Type B pancreatic cell (in vitro differentiated cells): Measurements from ENCODE around the gene DCDC1. TPM values are rescaled to one million over a fixed set of nuclear protein-coding genes. Genes with fewer than 3 reads are reported as not detected.

ENCODE experiments used
- DNase-seq: peaks from one replicate; pipeline ENCODE4 v3.0.0; 2021; ENCODE audit warnings: mixed read lengths; ENCODE audit not compliant: unreplicated experiment; ENCODE audit errors: extremely low spot score
- H3K27ac Mint-ChIP-seq: 2 replicates; pipeline ENCODE4 v1.8.0; 2021; ENCODE audit warnings: mild to moderate bottlenecking, mixed read lengths
- H3K27me3 Mint-ChIP-seq: 2 replicates; pipeline ENCODE4 v1.8.0; 2021; ENCODE audit warnings: mixed read lengths
- H3K36me3 Mint-ChIP-seq: 2 replicates; pipeline ENCODE4 v1.8.0; 2021; ENCODE audit warnings: mixed read lengths
- H3K4me1 Mint-ChIP-seq: one replicate; pipeline ENCODE4 v1.8.0; 2021; ENCODE audit warnings: mixed read lengths; ENCODE audit not compliant: unreplicated experiment
- H3K4me3 Mint-ChIP-seq: 2 replicates; pipeline ENCODE4 v1.8.0; 2021; ENCODE audit warnings: mild to moderate bottlenecking, mixed read lengths
- H3K9me3 Mint-ChIP-seq: 2 replicates; pipeline ENCODE4 v1.8.0; 2021; ENCODE audit warnings: mixed read lengths
- total RNA-seq: library from RNA; stranded (reverse); gene quantifications from 2 replicates; pipeline ENCODE4 v1.2.1, GENCODE V29; 2021; ENCODE audit warnings: low replicate concordance
- TF ChIP-seq, protein P1 (sequence below): fragments of 200-600 bp; sonication (generic); conservative IDR thresholded peaks from 2 replicates; pipeline ENCODE4 v1.5.0; 2021; ENCODE audit warnings: antibody characterized with exemption, mild to moderate bottlenecking

Gene DCDC1
- total RNA-seq, 1 donor from 2014 or later, result 4.8 TPM

DNA sequence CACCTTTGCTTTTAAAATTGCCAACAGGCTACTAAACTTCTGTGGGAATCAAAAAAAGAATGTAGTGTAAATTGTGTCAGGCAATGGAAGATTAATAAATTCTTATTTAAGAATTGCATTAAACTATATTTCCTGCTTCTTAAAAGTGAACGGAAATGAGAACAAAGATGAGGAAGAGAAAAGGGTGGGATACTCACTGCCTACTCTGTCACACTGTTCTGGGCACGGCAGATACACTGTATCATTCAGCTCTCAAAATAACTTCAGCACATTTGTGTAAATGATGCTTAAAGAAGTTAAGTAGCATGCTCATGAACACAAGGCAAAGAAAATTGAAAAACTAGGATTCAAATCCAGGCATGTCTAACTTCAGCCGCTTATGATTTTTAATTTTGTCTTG is 218.7 kb downstream of the DCDC1 start:
- Mint-ChIP-seq H3K4me3 (no peak overlapping the region), H3K27ac (no peak overlapping the region), H3K4me1 (no peaks in the 10 kb centered on the region), H3K9me3 (no peaks in the 10 kb centered on the region), H3K36me3 (no peaks in the 10 kb centered on the region), H3K27me3 (no peaks in the 10 kb centered on the region)
- DNase-seq, result no peak
- TF ChIP-seq, protein P1, sequence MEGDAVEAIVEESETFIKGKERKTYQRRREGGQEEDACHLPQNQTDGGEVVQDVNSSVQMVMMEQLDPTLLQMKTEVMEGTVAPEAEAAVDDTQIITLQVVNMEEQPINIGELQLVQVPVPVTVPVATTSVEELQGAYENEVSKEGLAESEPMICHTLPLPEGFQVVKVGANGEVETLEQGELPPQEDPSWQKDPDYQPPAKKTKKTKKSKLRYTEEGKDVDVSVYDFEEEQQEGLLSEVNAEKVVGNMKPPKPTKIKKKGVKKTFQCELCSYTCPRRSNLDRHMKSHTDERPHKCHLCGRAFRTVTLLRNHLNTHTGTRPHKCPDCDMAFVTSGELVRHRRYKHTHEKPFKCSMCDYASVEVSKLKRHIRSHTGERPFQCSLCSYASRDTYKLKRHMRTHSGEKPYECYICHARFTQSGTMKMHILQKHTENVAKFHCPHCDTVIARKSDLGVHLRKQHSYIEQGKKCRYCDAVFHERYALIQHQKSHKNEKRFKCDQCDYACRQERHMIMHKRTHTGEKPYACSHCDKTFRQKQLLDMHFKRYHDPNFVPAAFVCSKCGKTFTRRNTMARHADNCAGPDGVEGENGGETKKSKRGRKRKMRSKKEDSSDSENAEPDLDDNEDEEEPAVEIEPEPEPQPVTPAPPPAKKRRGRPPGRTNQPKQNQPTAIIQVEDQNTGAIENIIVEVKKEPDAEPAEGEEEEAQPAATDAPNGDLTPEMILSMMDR, result no peak

- Mint-ChIP-seq H3K4me1 (no peaks in the 10 kb centered on the region), H3K36me3 (no peaks in the 10 kb centered on the region), H3K9me3 (no peaks in the 10 kb centered on the region), H3K4me3 (no peak overlapping the region), H3K27me3 (no peaks in the 10 kb centered on the region), H3K27ac (no peak overlapping the region)
- TF ChIP-seq, protein P1, result no peak
- DNase-seq, result no peak
Measured at GRCh38 chr11:31150011-31150410, 219.5 kb downstream of the DCDC1 start.

DNA sequence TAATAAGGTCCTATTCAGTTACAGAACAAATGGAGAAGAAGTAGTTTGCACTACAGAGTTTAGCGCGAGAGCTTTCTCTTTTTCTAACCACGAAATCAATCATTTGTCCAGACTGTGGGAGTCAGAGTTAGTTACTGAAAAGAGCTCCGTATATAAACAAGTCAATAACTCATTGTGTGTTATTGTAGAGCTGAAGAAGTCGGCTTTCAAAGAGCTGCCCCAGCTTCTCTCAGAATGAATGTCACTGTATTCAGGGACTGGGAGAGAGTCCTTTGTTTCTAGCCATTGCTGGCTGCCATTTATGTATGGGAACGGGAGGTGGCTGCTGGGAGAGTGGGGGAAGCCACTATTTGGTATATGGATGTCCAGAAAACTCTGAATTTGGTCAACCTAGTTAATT is 227.8 kb downstream of the DCDC1 start:
- Mint-ChIP-seq H3K27ac (no peak overlapping the region), H3K4me3 (no peak overlapping the region), H3K36me3 (no peaks in the 10 kb centered on the region), H3K27me3 (no peaks in the 10 kb centered on the region), H3K4me1 (no peaks in the 10 kb centered on the region), H3K9me3 (no peaks in the 10 kb centered on the region)
- no peak for DNase-seq
- TF ChIP-seq, protein P1, result no peak

- Mint-ChIP-seq H3K4me1 (no peaks in the 10 kb centered on the region), H3K36me3 (no peaks in the 10 kb centered on the region), H3K27ac (no peak overlapping the region), H3K4me3 (no peak overlapping the region), H3K27me3 (no peaks in the 10 kb centered on the region), H3K9me3 (no peaks in the 10 kb centered on the region)
- no peak for DNase-seq
- TF ChIP-seq, protein P1, result no peak
Measured at GRCh38 chr11:31139479-31139878, 230.1 kb downstream of the DCDC1 start.

DNA sequence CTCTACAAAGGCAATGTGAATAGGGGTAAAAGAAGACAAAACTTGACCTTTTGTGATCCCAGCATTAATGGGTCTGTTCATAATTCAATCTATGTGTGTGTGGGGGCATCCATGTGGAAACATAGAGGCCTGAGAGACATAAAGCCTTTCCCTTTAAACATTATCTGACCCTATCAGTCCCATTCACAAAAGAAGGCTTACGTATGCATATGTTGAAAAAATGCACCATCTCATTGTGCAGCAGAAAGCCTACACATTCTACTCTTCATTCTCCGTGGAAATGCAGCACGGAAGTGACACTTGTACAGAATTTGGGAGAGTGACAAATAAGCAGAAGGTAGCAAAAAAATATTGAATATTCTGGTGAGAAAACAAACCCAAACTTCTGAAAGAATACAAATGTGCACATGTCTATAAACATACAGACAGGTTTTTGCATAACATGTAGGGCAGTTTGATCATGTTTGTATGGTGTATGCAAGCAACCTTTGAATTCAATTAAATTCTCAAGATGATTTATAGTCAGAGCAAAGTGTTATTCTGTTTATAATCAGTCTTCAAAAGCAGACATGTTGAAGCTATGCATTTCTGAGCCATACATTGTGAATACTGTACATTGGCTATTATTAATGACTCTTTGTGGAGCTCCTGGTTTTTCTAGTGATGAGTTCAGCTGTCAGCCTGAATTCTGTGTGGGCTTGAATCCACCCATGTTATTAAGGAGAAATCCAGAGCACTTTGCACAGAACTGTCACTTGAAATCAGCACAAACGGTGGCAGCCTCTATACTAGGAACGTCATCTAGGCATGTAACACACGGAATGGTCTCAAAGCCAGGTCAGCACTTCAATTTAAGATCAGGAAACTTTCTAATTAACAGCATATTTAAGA is 236.8 kb downstream of the DCDC1 start:
- no peaks in the 10 kb centered on the region for H3K4me1 Mint-ChIP-seq
- H3K27me3 Mint-ChIP-seq, result no peaks in the 10 kb centered on the region
- TF ChIP-seq, protein P1, result no peak
- H3K4me3 Mint-ChIP-seq, result no peak overlapping the region
- no peak for DNase-seq
- no peaks in the 10 kb centered on the region for H3K36me3 Mint-ChIP-seq
- H3K27ac Mint-ChIP-seq, result no peak overlapping the region
- H3K9me3 Mint-ChIP-seq, result no peaks in the 10 kb centered on the region
